T-helper 2 cell treated with Interferon-gamma antibody and Interleukin-4, amounts not matched to agents 5 μg/mL and 100 μg/mL, for 36 hours (primary cell): Measurements from ENCODE around the gene SHC4.
"Not testable (repeated sequence)": the region's sequence is repeated elsewhere in the genome, so short reads cannot be mapped to it uniquely, and the experiment has no call there.

Source experiments
- DNase-seq: peaks from one replicate; pipeline ENCODE4 v3.0.0; 2021; ENCODE audit warnings: low spot score
- H3K27ac Mint-ChIP-seq: one replicate; pipeline ENCODE4 v1.8.0; 2021; ENCODE audit warnings: mild to moderate bottlenecking, mixed read lengths
- H3K27me3 Mint-ChIP-seq: one replicate; pipeline ENCODE4 v1.8.0; 2021; ENCODE audit warnings: low read depth, mixed read lengths
- H3K36me3 Mint-ChIP-seq: one replicate; pipeline ENCODE4 v1.8.0; 2021; ENCODE audit warnings: low read depth, mixed read lengths
- H3K4me1 Mint-ChIP-seq: one replicate; pipeline ENCODE4 v1.8.0; 2021; ENCODE audit warnings: low read depth, mixed read lengths
- H3K4me3 Mint-ChIP-seq: one replicate; pipeline ENCODE4 v1.8.0; 2022; ENCODE audit warnings: mild to moderate bottlenecking, moderate library complexity, mixed read lengths
- H3K9me3 Mint-ChIP-seq: one replicate; pipeline ENCODE4 v1.8.0; 2021; ENCODE audit warnings: mixed read lengths

Gene SHC4

DNA sequence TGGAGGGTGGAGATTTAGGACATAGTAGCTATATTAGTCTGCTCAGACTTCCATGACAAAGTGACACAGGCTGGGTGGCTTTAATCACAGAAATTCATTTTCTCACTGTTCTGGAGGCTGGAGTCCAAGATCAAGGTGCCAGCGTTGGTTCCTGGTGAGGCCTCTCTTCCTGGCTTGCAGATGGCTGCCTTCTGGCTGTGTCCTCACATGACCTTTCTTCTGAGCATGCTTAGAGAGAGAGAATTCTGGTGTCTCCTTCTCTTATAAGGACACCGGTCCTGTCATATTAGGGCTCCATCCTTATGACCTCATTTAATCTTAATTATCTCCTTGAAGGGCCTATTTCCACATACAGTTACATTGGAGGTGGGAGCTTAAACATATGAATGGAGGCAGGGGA is 14.9 kb upstream of the SHC4 start:
- Mint-ChIP-seq H3K4me1 (peaks cover 10% of the 10 kb centered on the region), H3K4me3 (no peak overlapping the region), H3K27me3 (peaks cover 3% of the 10 kb centered on the region), H3K36me3 (no peaks in the 10 kb centered on the region), H3K9me3 (no peaks in the 10 kb centered on the region), H3K27ac (no peak overlapping the region)
- no peak for DNase-seq

DNA sequence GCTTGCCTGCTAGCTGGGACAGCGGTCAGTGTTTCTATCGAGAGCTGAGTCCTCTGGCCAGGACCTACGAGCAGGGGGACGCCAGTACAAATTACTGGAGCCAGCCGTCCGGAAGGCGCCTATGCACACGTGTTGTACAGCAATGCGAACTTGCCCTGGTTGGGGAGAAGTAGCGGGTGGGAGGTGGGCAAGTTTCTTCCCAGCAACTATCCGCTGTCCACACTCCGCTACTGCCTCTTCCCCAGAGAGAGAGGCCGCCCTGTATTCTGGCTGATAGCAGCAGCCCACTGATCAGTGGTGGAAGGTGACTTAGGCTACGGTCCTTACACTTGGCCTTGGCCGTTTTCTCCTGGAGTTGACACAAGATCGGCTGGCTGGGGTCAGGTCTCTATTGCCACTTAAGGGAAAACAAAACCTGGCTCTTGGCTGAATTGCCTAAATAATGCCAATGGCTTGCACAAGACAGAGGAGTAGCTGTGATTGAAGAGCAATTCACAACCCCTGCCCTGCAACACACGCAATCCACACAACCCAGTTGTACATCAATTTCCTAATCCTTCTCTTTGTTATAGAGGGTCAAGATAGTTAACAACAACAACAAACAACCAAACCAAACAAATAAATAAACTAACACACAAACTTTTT is 12.8 kb upstream of the SHC4 start:
- Mint-ChIP-seq H3K4me1 (peaks cover 10% of the 10 kb centered on the region), H3K4me3 (peak overlapping the region; percentile 55), H3K9me3 (no peaks in the 10 kb centered on the region), H3K27ac (no peak overlapping the region), H3K27me3 (no peaks in the 10 kb centered on the region), H3K36me3 (no peaks in the 10 kb centered on the region)
- DNase-seq = no peak

DNA sequence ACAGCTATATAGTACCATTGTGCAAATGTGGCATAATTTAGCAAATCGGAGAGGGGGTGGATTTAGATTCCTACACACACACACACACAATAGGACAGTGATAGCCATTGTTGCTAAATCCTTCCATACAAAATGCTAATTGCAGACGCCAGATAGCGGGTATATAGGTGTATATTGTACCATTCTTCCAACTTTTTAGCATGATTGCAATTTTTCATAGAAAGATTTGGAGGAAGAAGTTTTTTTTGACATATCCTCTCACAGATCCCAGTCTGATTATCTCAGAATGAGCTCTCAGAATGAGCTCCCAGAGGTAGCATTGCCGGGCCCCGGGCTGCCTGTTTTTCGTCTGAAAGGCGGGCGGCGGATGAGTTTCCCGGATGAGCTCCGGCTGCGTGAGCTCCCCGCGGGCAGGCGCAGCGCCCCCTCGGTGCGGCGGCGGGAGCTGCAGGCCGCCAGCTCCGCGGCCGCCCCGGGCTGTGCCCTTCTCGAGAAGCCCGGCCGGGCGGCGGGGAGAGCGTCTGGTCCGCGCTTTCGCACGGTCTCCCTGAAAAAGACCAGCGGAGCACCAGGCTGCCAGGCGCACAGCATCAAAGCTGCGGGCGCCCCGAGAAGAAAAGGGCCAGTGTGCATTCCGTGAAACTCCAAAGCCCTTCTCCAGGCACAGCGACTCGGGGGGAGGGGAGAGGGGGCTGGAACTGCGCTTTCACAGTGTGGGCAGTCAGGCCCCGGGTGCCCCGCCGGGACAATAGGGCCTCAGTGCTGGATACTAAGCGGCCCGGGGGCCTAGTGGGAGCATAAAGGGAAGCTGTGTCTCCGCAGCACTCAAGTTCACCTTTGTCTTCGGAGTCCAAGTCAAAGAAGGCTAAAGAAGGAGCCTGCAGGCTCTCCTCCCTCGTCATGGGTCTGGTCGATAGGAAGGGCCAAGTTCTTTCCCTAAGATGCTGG is 12.0 kb upstream of the SHC4 start:
- Mint-ChIP-seq H3K36me3 (no peaks in the 10 kb centered on the region), H3K27ac (no peak overlapping the region), H3K27me3 (no peaks in the 10 kb centered on the region), H3K4me1 (peaks cover 12% of the 10 kb centered on the region), H3K4me3 (peak overlapping the region; percentile 55), H3K9me3 (no peaks in the 10 kb centered on the region)
- peak; percentile 80 for DNase-seq

DNA sequence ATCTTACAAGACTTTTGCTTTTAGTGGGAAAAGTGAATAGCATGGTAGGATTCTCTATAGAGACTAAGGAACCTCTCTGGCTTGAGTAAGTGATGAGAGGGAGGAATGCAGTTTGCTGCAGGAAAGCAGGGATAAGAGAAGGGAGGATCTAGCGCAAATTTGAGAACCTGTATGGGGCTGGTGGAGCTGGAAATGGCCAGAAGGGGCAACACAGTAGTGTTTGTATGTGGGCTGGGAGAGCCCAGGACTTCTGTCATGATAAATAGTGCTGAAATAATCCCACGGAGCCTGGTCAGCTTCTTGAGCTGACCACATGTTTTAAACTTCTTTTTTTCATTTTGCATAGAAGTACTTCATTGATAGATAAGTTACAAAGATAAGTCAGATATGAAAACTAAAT is 11.2 kb upstream of the SHC4 start:
- no peak for DNase-seq
- H3K9me3 Mint-ChIP-seq = no peaks in the 10 kb centered on the region
- H3K36me3 Mint-ChIP-seq = no peaks in the 10 kb centered on the region
- peak overlapping the region; percentile 46 for H3K4me3 Mint-ChIP-seq
- H3K27ac Mint-ChIP-seq = no peak overlapping the region
- peaks cover 16% of the 10 kb centered on the region for H3K4me1 Mint-ChIP-seq
- H3K27me3 Mint-ChIP-seq = no peaks in the 10 kb centered on the region

DNA sequence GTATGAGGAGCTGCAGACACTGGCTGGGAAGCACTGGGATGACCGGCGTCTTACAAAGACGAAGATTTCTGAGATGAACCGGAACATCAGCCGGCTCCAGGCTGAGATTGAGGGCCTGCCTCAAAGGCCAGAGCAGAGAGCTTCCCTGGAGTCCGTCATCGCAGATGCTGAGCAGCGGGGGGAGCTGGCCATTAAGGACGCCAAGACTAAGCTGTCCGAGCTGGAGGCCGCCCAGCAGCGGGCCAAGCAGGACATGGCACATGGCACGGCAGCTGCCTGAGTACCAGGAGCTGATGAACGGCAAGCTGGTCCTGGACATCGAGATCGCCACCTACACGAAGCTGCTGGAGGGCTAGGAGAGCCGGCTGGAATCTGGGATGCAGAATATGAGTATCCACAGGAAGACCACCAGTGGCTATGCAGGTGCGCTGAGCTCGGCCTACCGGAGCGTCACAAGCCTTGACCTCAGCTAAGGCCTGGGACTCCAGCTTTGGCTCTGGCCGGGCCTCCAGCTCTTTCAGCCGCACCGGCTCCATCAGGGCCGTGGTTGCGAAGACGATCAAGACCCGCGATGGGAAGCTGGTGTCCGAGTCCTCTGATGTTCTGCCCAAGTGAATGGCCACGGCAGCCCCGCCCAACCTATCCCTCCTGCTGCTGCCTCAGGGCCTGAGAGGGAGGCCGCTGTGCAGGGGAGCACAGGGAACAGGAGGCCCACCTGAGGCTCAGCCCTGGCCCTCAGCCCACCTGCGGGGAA is 9.2 kb upstream of the SHC4 start:
- no peak for DNase-seq
- Mint-ChIP-seq H3K4me1 (peaks cover 23% of the 10 kb centered on the region), H3K27ac (no peak overlapping the region), H3K4me3 (no peak overlapping the region), H3K36me3 (peaks cover 1% of the 10 kb centered on the region), H3K9me3 (no peaks in the 10 kb centered on the region), H3K27me3 (no peaks in the 10 kb centered on the region)

DNA sequence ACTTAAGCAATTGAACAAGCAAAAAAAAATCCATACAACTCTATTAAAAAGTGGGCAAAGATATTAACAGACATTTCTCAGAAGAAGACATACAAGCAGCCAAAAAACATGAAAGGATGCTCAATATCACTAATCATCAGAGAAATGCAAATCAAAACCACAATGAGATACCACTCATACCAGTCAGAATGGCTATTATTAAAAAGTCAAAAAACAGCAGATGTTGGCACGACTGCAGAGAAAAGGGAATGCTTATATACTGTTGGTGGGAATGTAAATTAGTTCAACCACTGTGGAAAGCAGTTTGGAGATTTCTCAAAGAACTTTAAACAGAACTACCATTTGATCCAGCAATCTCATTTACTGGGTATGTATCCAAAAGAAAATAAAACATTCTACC is 7.2 kb upstream of the SHC4 start:
- H3K27me3 Mint-ChIP-seq, H3K27ac Mint-ChIP-seq, H3K4me3 Mint-ChIP-seq, DNase-seq, H3K36me3 Mint-ChIP-seq, H3K9me3 Mint-ChIP-seq: not testable (repeated sequence)
- H3K4me1 Mint-ChIP-seq = peaks cover 36% of the 10 kb centered on the region

DNA sequence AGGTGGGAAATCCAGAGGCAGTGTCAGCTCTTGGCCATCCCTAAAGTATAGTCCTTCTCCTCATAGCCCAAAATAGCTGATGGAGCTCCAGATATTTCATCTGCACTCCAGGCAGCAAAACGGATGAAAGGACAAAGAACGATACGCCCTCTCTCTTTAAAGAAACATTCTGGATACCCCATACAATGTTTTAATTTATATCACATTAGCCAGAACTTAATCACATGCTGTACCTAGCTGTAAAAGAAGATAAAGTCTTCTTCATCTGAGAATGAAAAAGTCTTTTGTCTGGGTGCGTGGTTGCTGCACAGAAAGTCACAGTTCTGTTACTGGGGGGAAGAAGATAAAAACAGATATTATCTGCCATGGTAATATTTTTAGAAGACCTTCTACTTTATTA is 4.3 kb upstream of the SHC4 start:
- H3K4me1 Mint-ChIP-seq = peaks cover 50% of the 10 kb centered on the region
- no peak overlapping the region for H3K27ac Mint-ChIP-seq
- DNase-seq = no peak
- no peak overlapping the region for H3K4me3 Mint-ChIP-seq
- no peaks in the 10 kb centered on the region for H3K9me3 Mint-ChIP-seq
- H3K36me3 Mint-ChIP-seq = peaks cover 4% of the 10 kb centered on the region
- H3K27me3 Mint-ChIP-seq = no peaks in the 10 kb centered on the region

DNA sequence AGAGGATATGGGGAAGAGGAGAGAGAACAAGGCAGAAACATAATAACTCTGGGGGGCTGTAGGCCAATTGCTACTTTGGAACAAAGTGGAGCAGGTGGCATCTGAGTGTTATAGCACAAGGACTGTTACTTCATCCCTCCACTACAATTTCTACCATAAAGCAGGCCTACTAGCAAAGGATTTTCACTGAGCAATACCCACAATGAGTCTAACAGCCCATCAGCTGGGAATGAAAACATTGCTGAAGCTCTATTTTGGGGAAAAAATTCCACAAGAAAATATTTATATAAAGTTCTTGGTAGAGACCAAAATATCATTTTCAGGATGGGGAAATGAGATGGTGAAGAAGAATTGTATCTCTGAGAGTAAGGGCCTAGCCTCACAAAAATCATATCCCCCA is 3.6 kb upstream of the SHC4 start:
- Mint-ChIP-seq H3K4me3 (peak overlapping the region; percentile 73), H3K27me3 (no peaks in the 10 kb centered on the region)
- DNase-seq = no peak

DNA sequence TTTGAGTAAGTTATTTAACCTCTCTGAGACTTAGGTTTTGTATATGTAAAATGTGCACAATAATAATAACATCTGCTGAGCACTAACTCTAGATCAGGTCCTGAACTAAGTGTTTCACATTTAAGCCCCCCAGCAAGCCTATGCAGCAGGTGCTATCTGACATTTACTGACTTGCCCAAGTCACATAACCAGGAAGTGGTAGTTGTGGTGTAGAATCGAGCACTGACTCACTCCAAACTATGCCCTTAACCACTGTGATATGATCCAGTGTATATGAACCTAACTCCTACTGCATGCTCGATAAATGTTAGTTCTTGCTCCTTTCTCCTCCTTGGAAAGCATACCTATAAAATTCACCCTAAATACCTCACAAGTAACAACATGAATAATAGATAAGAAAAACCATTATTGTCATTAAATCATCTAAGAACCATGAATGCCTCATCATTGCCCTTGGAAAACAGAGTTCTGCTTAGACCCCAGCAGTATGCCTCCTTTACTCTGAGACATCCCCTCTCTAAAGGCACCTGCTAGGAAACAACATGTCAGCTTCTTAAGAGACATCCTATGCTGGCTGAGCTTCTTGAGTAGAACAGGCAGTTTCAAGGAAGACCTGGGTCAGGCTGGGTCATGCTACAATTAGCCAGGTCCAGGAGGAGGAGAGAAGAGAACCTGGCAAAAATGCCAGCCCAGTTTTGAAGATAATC is 3.0 kb upstream of the SHC4 start:
- H3K36me3 Mint-ChIP-seq = peaks cover 4% of the 10 kb centered on the region
- no peaks in the 10 kb centered on the region for H3K9me3 Mint-ChIP-seq
- DNase-seq = peak; percentile 70
- H3K4me1 Mint-ChIP-seq = peaks cover 50% of the 10 kb centered on the region
- H3K27me3 Mint-ChIP-seq = no peaks in the 10 kb centered on the region
- peak overlapping the region; percentile 73 for H3K4me3 Mint-ChIP-seq
- H3K27ac Mint-ChIP-seq = peak overlapping the region; percentile 92

More for the DNA sequence above, 3.6 kb upstream of the SHC4 start:
- Mint-ChIP-seq H3K27ac (peak overlapping the region; percentile 92), H3K36me3 (peaks cover 4% of the 10 kb centered on the region), H3K9me3 (no peaks in the 10 kb centered on the region), H3K4me1 (peaks cover 50% of the 10 kb centered on the region)

DNA sequence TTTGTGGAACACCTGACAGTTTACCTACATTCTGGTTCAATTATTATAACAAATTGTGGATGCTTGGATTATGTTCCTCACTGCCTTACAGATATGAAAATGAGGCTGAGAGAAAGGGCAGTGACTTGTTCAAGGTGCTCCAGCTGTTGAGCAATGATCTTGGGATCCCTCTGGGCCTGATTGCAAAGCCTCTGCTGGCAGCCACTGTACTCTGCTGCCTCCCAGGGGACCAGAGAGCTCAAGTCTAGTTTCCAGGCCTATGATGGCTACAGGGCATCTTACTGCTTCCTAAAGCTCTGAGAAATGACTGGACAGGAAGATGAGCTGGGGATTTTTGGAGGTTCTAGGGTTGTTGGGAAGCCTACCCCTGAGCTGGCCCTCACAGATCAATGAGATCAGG is 2.3 kb upstream of the SHC4 start:
- H3K4me1 Mint-ChIP-seq = peaks cover 52% of the 10 kb centered on the region
- H3K9me3 Mint-ChIP-seq = no peaks in the 10 kb centered on the region
- peak overlapping the region; percentile 73 for H3K4me3 Mint-ChIP-seq
- peak; percentile 57 for DNase-seq
- H3K36me3 Mint-ChIP-seq = peaks cover 4% of the 10 kb centered on the region
- H3K27me3 Mint-ChIP-seq = no peaks in the 10 kb centered on the region
- peak overlapping the region; percentile 75 for H3K27ac Mint-ChIP-seq

DNA sequence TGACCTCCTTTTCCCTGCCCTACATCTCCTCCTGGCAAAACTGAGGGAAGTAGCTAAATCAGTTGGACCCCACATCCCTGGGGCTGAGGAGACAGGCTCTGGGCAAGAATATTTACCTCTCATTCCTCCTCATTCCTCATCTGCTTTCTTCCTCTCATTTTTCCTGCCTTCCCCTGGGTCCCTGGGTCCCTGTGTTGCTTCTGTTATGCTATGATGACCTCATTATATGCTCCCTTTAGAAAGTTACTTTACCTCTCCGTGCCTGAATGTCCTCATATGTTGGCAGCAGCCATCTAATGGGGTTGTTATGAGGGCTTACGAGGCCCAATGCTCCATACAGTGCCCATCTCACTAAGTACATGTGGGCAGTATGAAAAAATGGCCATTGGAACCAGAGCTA is 1.2 kb upstream of the SHC4 start:
- Mint-ChIP-seq H3K36me3 (peaks cover 4% of the 10 kb centered on the region), H3K4me3 (peak overlapping the region; percentile 71), H3K27ac (peak overlapping the region; percentile 78), H3K4me1 (peaks cover 47% of the 10 kb centered on the region), H3K27me3 (no peaks in the 10 kb centered on the region), H3K9me3 (no peaks in the 10 kb centered on the region)
- no peak for DNase-seq

DNA sequence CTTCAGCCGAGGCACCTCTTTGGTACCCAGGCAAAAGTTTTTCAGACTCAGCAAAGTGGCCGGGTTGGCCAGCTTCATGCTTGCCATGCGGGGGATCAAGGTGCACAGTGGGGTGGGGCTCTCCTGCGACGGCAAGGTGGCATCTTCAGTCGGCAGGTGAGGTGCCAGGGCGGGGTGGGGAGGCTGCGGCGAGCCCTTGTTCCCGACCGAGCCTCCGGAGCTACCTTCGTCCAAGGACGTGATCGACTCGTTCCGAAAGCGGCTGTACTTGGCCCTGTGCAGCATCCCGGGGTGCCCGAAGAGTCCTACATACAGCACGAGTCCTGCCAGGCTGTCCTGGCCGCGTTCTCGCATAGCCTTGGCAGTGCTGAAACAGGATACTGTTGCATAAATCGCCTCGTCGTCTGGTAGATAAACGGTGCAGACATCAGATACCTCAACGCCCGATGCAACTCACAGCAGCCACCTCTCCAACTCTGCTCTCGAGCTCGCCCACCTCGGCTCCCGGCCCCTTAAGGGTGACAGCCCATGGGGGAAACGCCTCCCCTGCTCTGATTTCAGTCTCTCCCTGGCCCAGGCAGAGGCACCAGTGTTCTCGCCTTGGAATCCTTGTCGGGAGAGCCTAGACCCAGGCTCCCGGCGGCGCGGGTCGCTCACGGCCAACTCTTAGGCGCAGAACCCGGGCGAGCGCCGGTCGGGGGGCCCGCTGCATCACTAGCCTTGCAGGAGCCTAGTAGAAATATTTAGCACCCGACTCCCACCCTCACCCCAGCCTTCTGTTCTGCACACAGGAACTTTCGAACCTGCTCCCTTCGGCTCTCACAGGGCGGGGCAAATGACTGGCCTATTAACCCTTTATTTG is 826 bp downstream of the SHC4 start:
- peaks cover 3% of the 10 kb centered on the region for H3K36me3 Mint-ChIP-seq
- DNase-seq = no peak
- peak overlapping the region; percentile 71 for H3K4me3 Mint-ChIP-seq
- H3K9me3 Mint-ChIP-seq = no peaks in the 10 kb centered on the region
- H3K4me1 Mint-ChIP-seq = peaks cover 39% of the 10 kb centered on the region
- H3K27me3 Mint-ChIP-seq = no peaks in the 10 kb centered on the region
- no peak overlapping the region for H3K27ac Mint-ChIP-seq

DNA sequence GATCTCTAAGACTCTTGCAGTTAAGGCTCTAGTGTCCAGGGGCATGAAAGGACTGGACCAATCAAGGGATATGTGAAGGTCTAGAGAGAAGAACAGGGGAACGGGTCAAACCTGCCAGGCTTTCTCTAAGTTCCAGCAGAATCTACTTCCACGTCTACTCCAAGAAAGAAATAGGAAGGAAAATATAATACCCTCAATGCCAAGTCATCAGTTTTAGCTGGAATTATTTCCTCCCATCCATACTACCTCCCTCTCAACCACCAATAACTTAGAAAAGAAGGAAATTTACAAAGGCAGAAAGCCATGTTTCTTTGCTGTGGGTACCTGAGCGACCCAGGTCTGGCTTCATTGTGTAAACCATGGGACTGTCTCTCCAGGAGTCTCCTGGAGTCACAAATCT is 7.8 kb downstream of the SHC4 start:
- no peaks in the 10 kb centered on the region for H3K36me3 Mint-ChIP-seq
- no peaks in the 10 kb centered on the region for H3K9me3 Mint-ChIP-seq
- peaks cover 2% of the 10 kb centered on the region for H3K4me1 Mint-ChIP-seq
- DNase-seq = no peak
- no peaks in the 10 kb centered on the region for H3K27me3 Mint-ChIP-seq
- H3K27ac Mint-ChIP-seq = no peak overlapping the region
- no peak overlapping the region for H3K4me3 Mint-ChIP-seq
